CD8-positive, alpha-beta memory T cell (primary cell): Measurements from ENCODE around the gene IRF6. TPM values are rescaled to one million over a fixed set of nuclear protein-coding genes. Genes with fewer than 3 reads are reported as not detected.
"Not testable (repeated sequence)": the region's sequence is repeated elsewhere in the genome, so short reads cannot be mapped to it uniquely, and the experiment has no call there.

Source experiments
- CTCF ChIA-PET: fragments of 350-600 bp; sonication (Branson Sonifier 250); formaldehyde crosslinking; loops from one replicate; lab custom pipeline; 2021; ENCODE audit warnings: antibody characterized with exemption; lab: Charles Lee
- POLR2A ChIA-PET: fragments of 350-600 bp; sonication (Branson Sonifier 250); formaldehyde crosslinking; loops from one replicate; lab custom pipeline; 2021; ENCODE audit warnings: antibody characterized with exemption; lab: Charles Lee
- DNase-seq, 5 donors: peaks; one replicate each; pipeline versions ENCODE4 v3.0.0 to v3.0.0-alpha.2; 2020 to 2022; ENCODE audit warnings: mixed read lengths in 1 of 5
- H3K27ac ChIP-seq: one replicate; pipeline ENCODE4 v1.7.0; 2013; ENCODE audit warnings: low read depth, mild to moderate bottlenecking, low read length, moderate library complexity
- H3K27me3 ChIP-seq: 2 replicates; pipeline ENCODE4 v1.7.0; 2013; ENCODE audit warnings: low read length, mild to moderate bottlenecking; ENCODE audit not compliant: insufficient read depth, poor library complexity, severe bottlenecking
- H3K36me3 ChIP-seq: 2 replicates; pipeline ENCODE4 v1.7.0; 2013; ENCODE audit warnings: mild to moderate bottlenecking, low read length, moderate library complexity; ENCODE audit not compliant: insufficient read depth
- H3K4me1 ChIP-seq: 2 replicates; pipeline ENCODE4 v1.7.0; 2013; ENCODE audit warnings: mild to moderate bottlenecking, low read length, moderate library complexity; ENCODE audit not compliant: insufficient read depth
- H3K4me3 ChIP-seq: 2 replicates; pipeline ENCODE4 v1.7.0; 2013; ENCODE audit warnings: mild to moderate bottlenecking, low read length
- H3K9me3 ChIP-seq: 2 replicates; pipeline ENCODE4 v1.7.0; 2013; ENCODE audit warnings: mild to moderate bottlenecking, low read length
- H3K27ac Mint-ChIP-seq, 8 donors: one replicate each; pipeline ENCODE4 v1.8.0; 2020 to 2021; ENCODE audit warnings: mixed read lengths in 8 of 8, mild to moderate bottlenecking in 6 of 8, inconsistent platforms in 3 of 8, moderate library complexity in 3 of 8
- H3K27me3 Mint-ChIP-seq, 2 donors: one replicate each; pipeline ENCODE4 v1.8.0; 2020 to 2021; ENCODE audit warnings: mixed read lengths in 2 of 2, mild to moderate bottlenecking in 1 of 2, moderate library complexity in 1 of 2
- H3K36me3 Mint-ChIP-seq, 3 donors: one replicate each; pipeline ENCODE4 v1.8.0; 2020 to 2021; ENCODE audit warnings: mixed read lengths in 3 of 3, inconsistent platforms in 1 of 3, mild to moderate bottlenecking in 1 of 3
- H3K4me1 Mint-ChIP-seq, 3 donors: one replicate each; pipeline ENCODE4 v1.8.0; 2020 to 2021; ENCODE audit warnings: mixed read lengths in 3 of 3, inconsistent platforms in 1 of 3, mild to moderate bottlenecking in 1 of 3
- H3K4me3 Mint-ChIP-seq, 7 donors: one replicate each; pipeline ENCODE4 v1.8.0; 2020 to 2021; ENCODE audit warnings: mixed read lengths in 7 of 7, mild to moderate bottlenecking in 6 of 7, moderate library complexity in 4 of 7, inconsistent platforms in 2 of 7
- H3K9me3 Mint-ChIP-seq, 5 donors: one replicate each; pipeline ENCODE4 v1.8.0; 2020 to 2022; ENCODE audit warnings: mixed read lengths in 5 of 5, mild to moderate bottlenecking in 3 of 5, moderate library complexity in 2 of 5, inconsistent platforms in 1 of 5
- polyA plus RNA-seq: library from polyadenylated mRNA; unstranded; fragments of 300-500 nt; fragmentation: Illumina TruSeq; gene quantifications from one replicate; pipeline ENCODE4 v1.2.3, GENCODE V29; 2021
- total RNA-seq, 2 experiments: library from RNA; stranded (reverse); gene quantifications; one replicate each; pipeline ENCODE4 v1.2.3, GENCODE V29; 2021

The IRF6 gene
- total and polyA plus RNA-seq, 3 experiments from 2014 or later: 1.0 to 1.2 (median 1.2) TPM

DNA sequence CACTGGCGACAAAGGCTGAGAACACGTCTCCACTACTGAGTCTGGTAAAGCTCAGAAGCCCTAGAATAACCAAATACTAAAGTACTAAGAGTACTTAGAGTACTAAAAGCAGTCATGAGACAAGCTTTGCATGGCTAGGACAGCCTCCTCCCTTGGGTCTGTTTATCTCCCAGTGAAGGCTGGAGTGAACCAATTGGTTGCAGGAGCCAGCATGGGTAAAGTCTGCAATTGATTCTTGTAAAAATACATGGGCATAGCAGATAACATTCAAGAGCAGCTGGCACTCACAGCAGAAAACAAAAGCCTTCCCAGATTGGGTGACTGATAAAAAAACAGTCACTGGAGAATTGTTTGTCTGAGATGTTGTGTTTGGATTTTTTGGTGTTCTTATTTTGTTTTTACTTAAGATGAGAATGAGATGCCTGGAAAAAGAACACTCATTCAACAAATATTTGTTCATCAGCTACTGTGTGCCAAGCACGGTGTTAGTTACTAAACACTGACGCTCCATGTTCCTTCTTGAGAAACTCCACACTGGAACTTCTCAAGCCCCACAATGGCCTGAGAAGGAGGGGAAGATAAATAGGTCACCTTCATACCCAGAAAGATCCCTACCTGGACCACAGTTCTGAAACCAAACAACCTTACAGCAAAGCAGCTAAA is 3.7 kb downstream of the IRF6 start:
- CTCF ChIA-PET: no interaction called here
- no peaks in the 10 kb centered on the region for H3K36me3 ChIP-seq
- no peak overlapping the region for H3K27ac ChIP-seq
- Mint-ChIP-seq H3K9me3 (peaks cover 0 to 2% (median 0%) of the 10 kb centered on the region in 5 donors), H3K4me3 (no peak overlapping the region), H3K4me1 (peaks cover 7 to 13% (median 8%) of the 10 kb centered on the region in 3 donors), H3K27ac (no peak overlapping the region), H3K27me3 (peaks cover 13 to 17% of the 10 kb centered on the region in 2 donors), H3K36me3 (peaks cover 3 to 7% (median 6%) of the 10 kb centered on the region in 3 donors)
- peaks cover 9% of the 10 kb centered on the region for H3K4me1 ChIP-seq
- no peak overlapping the region for H3K4me3 ChIP-seq
- DNase-seq: no peak
- no peaks in the 10 kb centered on the region for H3K27me3 ChIP-seq
- POLR2A ChIA-PET: interaction anchor here (1.1 kb wide), 1 partner anchor 17 kb away, joined by 3 read pairs; the partner anchor contains the start of gene C1orf74
- H3K9me3 ChIP-seq: no peaks in the 10 kb centered on the region

DNA sequence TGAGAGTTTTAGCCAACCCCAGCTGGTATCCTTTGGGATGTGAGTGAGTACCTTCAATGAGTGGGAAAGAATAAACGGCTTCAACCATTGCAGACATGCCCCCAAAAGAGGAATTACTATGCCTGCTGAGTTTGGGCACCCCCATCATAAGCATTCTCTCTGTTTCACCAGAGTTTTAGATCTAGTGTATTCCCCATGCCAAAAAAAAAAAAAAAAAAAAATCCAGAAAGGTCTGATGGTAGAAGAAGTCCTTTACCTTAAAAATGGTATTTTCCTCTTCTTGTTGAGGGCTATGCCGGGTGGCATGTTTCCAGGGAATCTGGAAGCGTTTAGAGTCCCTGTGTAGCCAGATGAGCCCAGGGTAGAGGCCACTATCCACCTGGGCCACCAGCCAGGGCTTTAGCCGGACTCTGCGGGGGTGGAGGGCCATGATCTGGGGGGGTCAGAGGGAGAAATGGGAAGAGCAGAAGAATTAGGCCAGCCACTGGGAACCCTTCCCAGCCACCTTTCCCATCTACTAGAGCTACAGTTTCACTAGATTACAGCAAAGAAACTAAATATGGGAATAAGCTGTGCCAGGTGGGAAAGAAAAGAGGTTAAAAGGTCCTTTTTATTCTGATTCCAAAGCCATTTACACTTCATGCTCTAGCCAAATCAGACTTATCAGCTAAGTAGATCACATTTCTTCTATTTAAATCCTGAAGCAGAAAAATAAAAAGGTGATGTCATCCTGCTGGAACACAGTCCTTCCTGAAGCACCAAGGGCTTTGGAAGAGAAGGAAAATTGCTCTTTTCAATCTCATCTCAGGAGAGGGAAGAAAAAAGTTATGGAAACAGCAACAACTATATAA is 4.7 kb downstream of the IRF6 start:
- Histone ChIP-seq H3K4me1 (peaks cover 9% of the 10 kb centered on the region), H3K36me3 (no peaks in the 10 kb centered on the region), H3K9me3 (no peaks in the 10 kb centered on the region), H3K4me3 (no peak overlapping the region), H3K27ac (no peak overlapping the region), H3K27me3 (no peaks in the 10 kb centered on the region)
- Mint-ChIP-seq H3K9me3 (peaks cover 0 to 2% (median 0%) of the 10 kb centered on the region in 5 donors), H3K4me1 (peaks cover 5 to 11% (median 6%) of the 10 kb centered on the region in 3 donors), H3K4me3 (no peak overlapping the region), H3K27ac (no peak overlapping the region), H3K27me3 (peaks cover 13 to 23% of the 10 kb centered on the region in 2 donors), H3K36me3 (peaks cover 5 to 9% (median 6%) of the 10 kb centered on the region in 3 donors)
- CTCF ChIA-PET: no interaction called here
- POLR2A ChIA-PET: interaction anchor here (1.1 kb wide), 1 partner anchor 16 kb away, joined by 3 read pairs; the partner anchor contains the start of gene C1orf74
- DNase-seq: no peak

DNA sequence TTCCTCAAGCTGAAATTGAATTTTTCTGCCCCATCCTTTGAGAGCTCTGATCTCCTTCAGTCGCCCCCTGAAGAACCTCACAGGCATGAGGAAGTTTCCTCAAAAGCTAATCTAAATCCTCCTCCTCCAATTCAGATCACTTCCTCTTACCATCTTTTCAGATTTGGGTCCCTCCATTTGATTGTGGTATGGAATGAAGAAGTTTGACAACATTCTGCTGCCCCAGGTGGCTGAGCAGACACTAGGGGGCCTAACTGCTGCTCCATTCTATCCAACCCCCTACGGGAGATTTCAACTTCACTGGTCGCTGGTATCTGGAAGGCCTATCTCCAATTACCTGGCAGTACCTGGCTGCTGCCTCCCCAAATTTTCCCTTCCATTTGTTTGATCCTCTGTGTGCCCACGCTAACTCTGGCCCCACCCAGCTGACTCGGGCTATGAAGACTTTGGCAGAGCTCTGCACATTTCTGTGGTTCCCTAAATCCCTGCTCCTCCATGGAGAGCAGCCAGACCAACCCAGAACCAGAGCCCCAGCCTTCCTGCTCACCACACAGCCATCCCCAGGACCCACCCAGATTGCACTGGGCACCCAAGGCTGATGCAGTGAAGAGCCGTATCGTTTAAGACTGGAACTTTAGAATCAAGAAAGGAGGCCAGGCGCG is 7.8 kb downstream of the IRF6 start:
- no peak for DNase-seq
- Mint-ChIP-seq H3K27ac (no peak overlapping the region), H3K4me3 (no peak overlapping the region), H3K4me1 (no peaks in the 10 kb centered on the region), H3K36me3 (peaks cover 12 to 25% (median 14%) of the 10 kb centered on the region in 3 donors), H3K9me3 (peaks cover 0 to 2% (median 0%) of the 10 kb centered on the region in 5 donors), H3K27me3 (peaks cover 31 to 36% of the 10 kb centered on the region in 2 donors)
- no peak overlapping the region for H3K4me3 ChIP-seq
- ChIA-PET POLR2A (no interaction called here), CTCF (interaction anchor here (0.9 to 1.5 kb wide), 3 partner anchors 22 to 32 kb away, joined by 3 to 4 read pairs (median 3); no protein-coding TSS in a partner anchor)
- H3K36me3 ChIP-seq: no peaks in the 10 kb centered on the region
- no peak overlapping the region for H3K27ac ChIP-seq
- H3K9me3 ChIP-seq: no peaks in the 10 kb centered on the region
- no peaks in the 10 kb centered on the region for H3K27me3 ChIP-seq
- no peaks in the 10 kb centered on the region for H3K4me1 ChIP-seq

DNA sequence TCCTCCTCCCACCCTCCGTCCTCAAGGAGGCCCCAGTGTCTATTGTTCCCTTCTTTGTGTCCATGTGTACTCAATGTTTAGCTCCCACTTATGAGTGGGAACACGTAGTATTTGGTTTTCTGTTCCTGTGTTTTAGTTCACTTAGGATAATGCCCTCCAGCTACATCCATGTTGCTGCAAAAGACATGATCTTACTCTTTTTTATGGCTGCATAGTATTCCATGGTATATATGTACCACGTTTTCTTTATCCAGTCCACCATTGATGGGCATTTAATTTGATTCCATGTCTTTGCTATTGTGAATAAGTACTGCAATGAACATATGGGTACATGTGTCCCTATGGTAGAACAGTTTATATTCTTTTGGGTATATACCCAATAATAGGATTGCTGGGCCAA is 12.2 kb downstream of the IRF6 start:
- H3K4me1 Mint-ChIP-seq, H3K4me1 ChIP-seq, POLR2A ChIA-PET, H3K27me3 ChIP-seq, H3K9me3 Mint-ChIP-seq, H3K27ac Mint-ChIP-seq, H3K4me3 Mint-ChIP-seq, H3K4me3 ChIP-seq, H3K9me3 ChIP-seq, DNase-seq, H3K36me3 ChIP-seq, H3K27ac ChIP-seq: not testable (repeated sequence)
- H3K27me3 Mint-ChIP-seq: peaks cover 28 to 29% of the 10 kb centered on the region in 2 donors
- CTCF ChIA-PET: interaction anchor here (1.0 kb wide), 1 partner anchor 46 kb away, joined by 3 read pairs; no protein-coding TSS in a partner anchor
- peaks cover 11 to 25% (median 25%) of the 10 kb centered on the region in 3 donors for H3K36me3 Mint-ChIP-seq

DNA sequence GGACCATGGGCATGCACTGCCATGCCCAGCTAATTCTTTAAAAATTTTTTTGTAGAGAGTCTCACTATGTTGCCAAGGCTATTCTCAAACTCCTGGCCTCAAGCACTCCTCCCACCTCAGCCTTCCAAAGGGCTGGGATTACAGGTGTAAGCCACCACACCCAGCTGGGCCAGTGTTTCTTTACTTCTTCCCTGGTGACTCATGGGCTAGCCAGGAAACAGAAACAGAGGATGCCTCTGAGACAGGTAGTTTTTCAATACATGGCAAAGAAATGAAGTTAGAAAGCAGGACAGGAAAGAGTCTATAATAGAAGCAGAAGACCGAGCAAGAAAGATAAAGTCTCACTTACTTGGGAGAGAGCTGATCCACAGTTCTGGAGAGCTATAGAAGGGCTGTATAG is 14.0 kb downstream of the IRF6 start:
- Mint-ChIP-seq H3K27ac (no peak overlapping the region), H3K9me3 (peaks cover 0 to 2% (median 0%) of the 10 kb centered on the region in 5 donors), H3K27me3 (peaks cover 22 to 27% of the 10 kb centered on the region in 2 donors), H3K36me3 (peaks cover 11 to 32% (median 19%) of the 10 kb centered on the region in 3 donors), H3K4me3 (no peak overlapping the region), H3K4me1 (no peaks in the 10 kb centered on the region)
- no peak for DNase-seq
- CTCF ChIA-PET: interaction anchor here (3.0 kb wide), 1 partner anchor 31 kb away, joined by 9 read pairs; no protein-coding TSS in a partner anchor
- no peaks in the 10 kb centered on the region for H3K36me3 ChIP-seq
- H3K27me3 ChIP-seq: no peaks in the 10 kb centered on the region
- POLR2A ChIA-PET: no interaction called here
- H3K27ac ChIP-seq: no peak overlapping the region
- no peaks in the 10 kb centered on the region for H3K4me1 ChIP-seq
- H3K9me3 ChIP-seq: no peaks in the 10 kb centered on the region
- H3K4me3 ChIP-seq: no peak overlapping the region

DNA sequence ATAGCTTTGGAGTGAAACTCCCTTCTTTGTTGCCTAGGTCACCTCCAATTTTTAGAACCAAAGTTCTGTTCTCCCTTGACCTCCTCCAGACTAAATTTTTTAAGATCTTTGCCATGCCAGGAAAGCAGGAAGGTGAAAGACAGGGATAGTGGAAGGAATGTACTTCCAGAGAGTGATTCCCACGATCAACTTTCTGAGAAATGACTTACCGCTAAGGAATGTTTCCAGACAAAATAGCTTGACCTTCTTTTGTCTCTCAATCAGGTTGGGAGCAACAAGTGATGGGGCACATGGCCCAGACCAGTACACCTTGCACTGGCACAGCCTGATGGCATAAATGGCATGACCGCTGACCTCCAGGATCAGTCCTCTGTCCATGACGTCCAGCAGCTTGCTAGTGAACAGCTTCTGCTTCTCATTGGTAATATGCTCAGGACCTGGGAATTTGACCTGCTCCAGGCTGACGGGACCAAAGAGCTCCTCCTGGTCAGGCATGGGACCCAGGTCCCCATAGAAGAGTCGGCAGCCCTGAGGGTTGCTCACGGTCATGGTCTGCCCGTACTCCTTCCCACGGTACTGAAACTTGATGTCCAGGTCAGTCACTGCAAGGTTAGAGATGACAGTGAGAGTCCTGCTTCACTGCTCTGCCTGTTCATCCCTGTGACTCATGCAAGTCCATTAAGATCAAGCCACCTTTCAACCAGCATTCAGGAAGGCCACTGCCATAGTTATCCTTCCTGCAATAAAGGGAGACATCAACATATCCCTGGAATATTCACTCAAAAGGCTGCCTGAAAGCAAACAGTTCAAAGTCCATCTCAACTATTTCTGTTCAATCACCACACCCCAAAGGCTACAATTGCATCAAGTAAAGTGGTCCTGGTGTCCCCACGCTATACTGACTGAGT is 15.4 kb downstream of the IRF6 start:
- H3K4me1 ChIP-seq: no peaks in the 10 kb centered on the region
- no peaks in the 10 kb centered on the region for H3K9me3 ChIP-seq
- POLR2A ChIA-PET: no interaction called here
- H3K4me3 ChIP-seq: no peak overlapping the region
- Mint-ChIP-seq H3K27me3 (peaks cover 15 to 26% of the 10 kb centered on the region in 2 donors), H3K9me3 (peaks cover 0 to 2% (median 0%) of the 10 kb centered on the region in 5 donors), H3K4me1 (peaks cover 0 to 2% (median 1%) of the 10 kb centered on the region in 3 donors), H3K4me3 (no peak overlapping the region), H3K36me3 (peaks cover 9 to 32% (median 14%) of the 10 kb centered on the region in 3 donors), H3K27ac (no peak overlapping the region)
- H3K36me3 ChIP-seq: no peaks in the 10 kb centered on the region
- CTCF ChIA-PET: interaction anchor here (1.5 to 3.0 kb wide), 3 partner anchors 21 to 43 kb away, joined by 3 to 9 read pairs (median 3); no protein-coding TSS in a partner anchor
- H3K27ac ChIP-seq: no peak overlapping the region
- no peaks in the 10 kb centered on the region for H3K27me3 ChIP-seq
- DNase-seq: no peak

DNA sequence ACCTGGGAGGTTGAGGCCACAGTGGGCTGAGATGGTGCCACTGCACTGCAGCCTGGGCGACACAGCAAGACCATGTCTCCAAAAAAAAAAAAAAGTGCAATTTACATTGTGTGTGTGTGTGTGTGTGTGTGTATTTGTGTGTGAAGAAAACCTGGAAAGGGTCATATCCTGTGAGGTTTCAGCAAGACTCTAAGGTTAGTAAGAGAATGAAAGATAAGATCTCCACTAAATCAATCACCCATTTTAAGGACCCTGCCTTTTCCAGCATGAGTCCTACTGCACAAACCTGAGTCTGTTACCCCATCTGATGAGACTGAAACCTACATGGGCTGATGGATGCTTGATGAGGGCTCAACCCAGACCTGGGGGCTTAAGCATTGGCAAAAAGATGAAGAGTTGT is 16.7 kb downstream of the IRF6 start:
- peaks cover 6 to 15% (median 14%) of the 10 kb centered on the region in 3 donors for H3K4me1 Mint-ChIP-seq

More for the DNA sequence above, 16.7 kb downstream of the IRF6 start:
- H3K27ac ChIP-seq: no peak overlapping the region
- Mint-ChIP-seq H3K27ac (peak overlapping the region in 1 of 8 donors; percentile 39), H3K4me3 (no peak overlapping the region), H3K36me3 (peaks cover 4 to 30% (median 5%) of the 10 kb centered on the region in 3 donors), H3K9me3 (peaks cover 0 to 2% (median 0%) of the 10 kb centered on the region in 5 donors), H3K27me3 (peaks cover 8 to 18% of the 10 kb centered on the region in 2 donors)
- CTCF ChIA-PET: no interaction called here
- no peaks in the 10 kb centered on the region for H3K36me3 ChIP-seq
- no peaks in the 10 kb centered on the region for H3K27me3 ChIP-seq
- no peak overlapping the region for H3K4me3 ChIP-seq
- H3K4me1 ChIP-seq: peaks cover 9% of the 10 kb centered on the region
- DNase-seq: no peak
- H3K9me3 ChIP-seq: no peaks in the 10 kb centered on the region
- POLR2A ChIA-PET: no interaction called here
